Activated CD4-positive, CD25-positive, alpha-beta regulatory T cell treated with anti-CD3 and anti-CD28 coated beads, Interleukin-2, amount 50 U/mL, for 72 hours (primary cell): ENCODE data around the gene SHC2.
"Not testable (repeated sequence)": the region's sequence is repeated elsewhere in the genome, so short reads cannot be mapped to it uniquely, and the experiment has no call there.

Source experiments
- DNase-seq: peaks from one replicate; pipeline ENCODE4 v3.0.0; 2021

The SHC2 gene

GRCh38 chr19:387777-388176 is 73.1 kb downstream of the SHC2 start:
- DNase-seq, result no peak

- DNase-seq, result not testable (repeated sequence)
Observed at GRCh38 chr19:386632-387301, 74.1 kb downstream of the SHC2 start.

- not testable (repeated sequence) for DNase-seq
Observed at GRCh38 chr19:386189-386588, 74.6 kb downstream of the SHC2 start.

- DNase-seq, result no peak
Observed at GRCh38 chr19:384799-385169, 76.0 kb downstream of the SHC2 start.

GRCh38 chr19:383922-384798 is 76.7 kb downstream of the SHC2 start:
- no peak for DNase-seq

GRCh38 chr19:383040-383439 is 77.8 kb downstream of the SHC2 start:
- no peak for DNase-seq

- not testable (repeated sequence) for DNase-seq
Observed at GRCh38 chr19:382578-382977, 78.3 kb downstream of the SHC2 start.

GRCh38 chr19:381901-382300 is 78.9 kb downstream of the SHC2 start:
- not testable (repeated sequence) for DNase-seq

- not testable (repeated sequence) for DNase-seq
Observed at GRCh38 chr19:380618-381219, 80.1 kb downstream of the SHC2 start.

- DNase-seq, result no peak
Observed at GRCh38 chr19:379796-380195, 81.0 kb downstream of the SHC2 start.

GRCh38 chr19:378706-379105 is 82.1 kb downstream of the SHC2 start:
- DNase-seq, result no peak

- no peak for DNase-seq
Observed at GRCh38 chr19:377801-378581, 82.8 kb downstream of the SHC2 start.

- no peak for DNase-seq
Observed at GRCh38 chr19:376111-376470, 84.7 kb downstream of the SHC2 start.

GRCh38 chr19:375395-376110 is 85.3 kb downstream of the SHC2 start:
- DNase-seq, result no peak

GRCh38 chr19:374886-375235 is 86.0 kb downstream of the SHC2 start:
- no peak for DNase-seq

GRCh38 chr19:374183-374885 is 86.5 kb downstream of the SHC2 start:
- no peak for DNase-seq

GRCh38 chr19:373391-374182 is 87.2 kb downstream of the SHC2 start:
- DNase-seq, result no peak

- DNase-seq, result no peak
Observed at GRCh38 chr19:372306-372890, 88.4 kb downstream of the SHC2 start.

GRCh38 chr19:371501-372168 is 89.2 kb downstream of the SHC2 start:
- DNase-seq, result no peak
